Measurements from ENCODE around the gene PKNOX1.
A peak's percentile ranks its signal among the peaks of the same experiment; 100 is the strongest.

Gene PKNOX1

DNA sequence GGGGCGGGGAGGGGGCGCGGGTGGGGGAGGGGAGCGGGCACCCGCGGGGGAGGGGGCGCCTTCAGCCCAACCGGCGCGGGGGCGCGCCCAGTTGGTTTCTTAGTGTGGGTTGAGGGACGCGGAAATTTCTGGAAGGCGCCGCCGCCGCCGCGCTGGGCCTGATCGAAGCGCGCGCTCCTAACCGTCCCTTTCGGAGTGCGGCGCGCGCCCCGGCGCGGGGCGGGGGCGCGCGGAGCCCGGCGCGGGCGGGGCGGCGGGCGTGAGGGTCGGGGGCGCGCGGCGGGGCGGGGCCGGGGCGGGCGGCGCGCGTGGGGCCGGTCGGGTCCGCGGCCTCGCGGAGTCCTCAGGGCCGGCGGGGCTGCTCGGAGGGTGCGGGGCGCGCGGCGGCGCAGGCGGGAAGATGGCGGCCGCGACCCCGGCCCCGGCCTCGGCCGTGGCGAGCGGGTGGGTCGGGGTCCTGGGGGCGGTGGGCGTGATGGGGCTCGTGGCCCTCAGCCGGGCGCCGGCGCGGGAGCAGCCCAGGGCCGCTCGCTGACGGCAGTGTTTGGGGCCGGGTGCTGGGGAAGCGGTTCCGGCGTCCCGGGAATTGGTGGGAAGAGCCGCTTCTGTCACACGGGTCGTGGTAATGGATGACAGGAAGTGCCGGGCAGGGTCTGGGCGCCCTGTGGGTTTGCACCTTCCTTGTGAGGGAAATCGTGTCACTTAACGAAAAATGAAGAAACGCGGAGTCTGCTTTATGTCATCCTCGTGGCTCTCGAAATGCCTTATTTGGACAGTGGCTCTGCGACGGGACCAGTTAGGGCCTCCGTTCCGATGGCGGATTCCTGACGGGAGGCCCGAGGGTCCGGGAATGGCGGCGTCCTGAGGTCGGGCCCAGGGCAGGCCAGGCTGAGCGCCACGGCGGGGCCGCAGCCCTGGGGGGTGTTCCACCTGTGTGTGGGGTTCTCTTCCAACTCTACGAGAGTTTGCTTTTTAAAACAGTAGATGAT is 764 bp downstream of the PKNOX1 start:
- Histone ChIP-seq H3K27me3 (ENCODE audit: control insufficient read depth in 1 of 2, insufficient read depth in 2 of 2, low read length in 2 of 2) (no peaks in the 10 kb centered on the region), H3K9ac (ENCODE audit: low read length in 2 of 2) (peak overlapping the region; percentile 83 to 85), H3K36me3 (ENCODE audit: control insufficient read depth in 2 of 2, insufficient read depth in 2 of 2, low read length in 2 of 2) (peaks cover 0 to 5% of the 10 kb centered on the region in 2 donors), H3K4me3 (ENCODE audit: low read length in 2 of 2) (peak overlapping the region; percentile 75 to 82), H3K27ac (ENCODE audit: low read length) (peak overlapping the region; percentile 97), H3K9me3 (ENCODE audit: control insufficient read depth in 2 of 2, low read length in 2 of 2) (peaks cover 0 to 2% of the 10 kb centered on the region in 2 donors), H3K4me1 (ENCODE audit: control insufficient read depth, insufficient read depth, low read length) (peaks cover 11% of the 10 kb centered on the region)

DNA sequence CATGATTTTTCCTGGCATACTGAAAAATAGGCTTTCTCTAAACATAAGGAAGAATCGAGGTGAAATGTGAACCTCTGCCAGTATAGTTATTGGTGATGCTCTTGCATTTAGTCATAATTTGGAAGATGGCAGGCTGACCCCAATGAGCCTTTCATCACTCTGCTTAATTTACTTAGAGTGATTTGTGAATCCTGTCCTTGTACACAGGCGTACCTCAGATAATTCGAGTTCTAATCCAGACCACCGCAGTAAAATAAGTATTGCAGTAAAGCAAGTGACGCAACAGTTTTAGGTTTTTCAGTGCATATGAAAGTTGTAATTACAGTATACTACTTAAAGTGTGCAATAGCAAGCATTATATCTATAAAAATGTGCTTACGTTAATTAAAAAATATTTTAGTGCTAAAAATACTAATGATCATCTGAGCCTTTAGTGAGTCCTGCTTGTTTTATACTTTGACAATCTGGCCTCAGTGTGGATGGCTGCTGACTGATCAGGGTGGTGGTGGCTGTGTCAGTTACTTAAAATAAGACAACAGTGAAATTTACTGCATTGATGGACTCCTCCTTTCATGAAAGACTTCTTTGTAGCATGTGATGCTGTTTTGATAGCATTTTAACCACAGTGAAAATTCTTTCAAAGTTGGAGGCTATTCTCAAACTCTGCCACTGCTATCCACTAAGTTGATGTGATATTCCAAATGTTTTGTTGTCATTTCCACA is 1.7 kb downstream of the PKNOX1 start:
- Histone ChIP-seq H3K27me3 (ENCODE audit: control insufficient read depth in 1 of 2, insufficient read depth in 2 of 2, low read length in 2 of 2) (no peaks in the 10 kb centered on the region), H3K9me3 (ENCODE audit: control insufficient read depth in 2 of 2, low read length in 2 of 2) (peaks cover 0 to 2% of the 10 kb centered on the region in 2 donors), H3K4me1 (ENCODE audit: control insufficient read depth, insufficient read depth, low read length) (peaks cover 14% of the 10 kb centered on the region), H3K4me3 (ENCODE audit: low read length in 2 of 2) (peak overlapping the region; percentile 75 to 82), H3K27ac (ENCODE audit: low read length) (peak overlapping the region; percentile 97), H3K36me3 (ENCODE audit: control insufficient read depth in 2 of 2, insufficient read depth in 2 of 2, low read length in 2 of 2) (peaks cover 0 to 5% of the 10 kb centered on the region in 2 donors), H3K9ac (ENCODE audit: low read length in 2 of 2) (peak overlapping the region; percentile 83 to 85)

DNA sequence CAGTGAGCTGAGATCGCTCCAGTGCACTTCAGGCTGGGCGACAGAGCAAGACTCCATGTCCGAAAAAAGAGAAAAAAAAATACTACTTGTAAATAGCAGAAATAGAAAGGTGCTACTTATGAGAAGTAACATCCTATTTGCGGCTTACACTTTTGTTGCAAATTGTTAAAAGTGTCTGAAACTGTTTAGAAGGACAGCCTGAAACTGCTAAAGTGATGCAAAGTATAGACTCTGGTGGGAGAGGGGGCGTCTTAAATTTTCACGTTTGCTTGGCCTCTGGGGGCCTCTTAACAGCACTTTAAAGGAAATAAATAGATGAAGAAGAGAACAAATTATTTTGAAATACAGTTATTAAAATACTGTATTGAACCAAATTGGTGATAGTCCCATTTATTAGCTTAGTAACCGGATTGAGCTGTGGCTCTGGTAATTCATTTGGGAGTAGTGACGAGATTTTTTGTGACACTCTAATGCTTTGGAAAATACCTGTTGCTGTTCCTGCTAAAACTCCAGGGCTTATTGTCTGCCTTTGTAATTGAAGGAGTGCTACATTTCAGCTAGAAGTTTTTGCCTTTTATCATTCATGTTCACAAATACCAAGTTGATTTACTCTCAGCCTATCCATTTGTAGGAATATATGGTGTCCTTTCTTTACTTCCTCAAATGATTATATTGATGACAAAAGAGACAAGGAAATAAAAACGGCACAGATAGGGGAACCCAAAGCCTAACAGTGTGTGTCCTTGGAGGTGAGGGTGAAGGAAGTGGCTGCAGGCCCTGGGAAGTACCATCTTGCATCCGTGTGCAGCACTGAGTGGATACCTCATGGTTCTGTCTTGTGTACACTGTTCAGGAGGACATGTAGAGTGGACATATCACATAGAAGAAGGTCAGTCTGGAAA is 6.2 kb downstream of the PKNOX1 start:
- H3K36me3 ChIP-seq (ENCODE audit: control insufficient read depth in 2 of 2, insufficient read depth in 2 of 2, low read length in 2 of 2), result peaks cover 0 to 5% of the 10 kb centered on the region in 2 donors
- no peaks in the 10 kb centered on the region for H3K27me3 ChIP-seq (ENCODE audit: control insufficient read depth in 1 of 2, insufficient read depth in 2 of 2, low read length in 2 of 2)
- no peak overlapping the region for H3K9ac ChIP-seq (ENCODE audit: low read length in 2 of 2)
- no peak overlapping the region for H3K27ac ChIP-seq (ENCODE audit: low read length)
- H3K4me1 ChIP-seq (ENCODE audit: control insufficient read depth, insufficient read depth, low read length), result peaks cover 12% of the 10 kb centered on the region
- H3K4me3 ChIP-seq (ENCODE audit: low read length in 2 of 2), result no peak overlapping the region
- H3K9me3 ChIP-seq (ENCODE audit: control insufficient read depth in 2 of 2, low read length in 2 of 2), result peaks cover 0 to 2% of the 10 kb centered on the region in 2 donors

DNA sequence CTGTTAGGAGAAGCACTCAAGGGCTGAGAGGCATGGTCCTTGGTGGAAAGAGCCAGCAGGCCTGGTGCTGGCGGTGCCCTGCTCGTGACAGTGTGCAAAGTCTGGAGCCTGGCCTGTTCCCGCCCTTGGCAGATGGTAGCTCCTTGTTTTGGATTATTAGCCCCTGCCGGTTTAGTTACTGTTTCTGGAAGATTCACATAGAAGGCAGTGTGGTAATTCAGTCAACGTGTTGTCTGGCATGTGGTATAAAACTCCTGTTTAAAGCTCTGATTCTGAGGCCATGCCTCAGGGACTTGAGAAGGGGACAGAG is 6.8 kb downstream of the PKNOX1 start:
- Histone ChIP-seq H3K36me3 (ENCODE audit: control insufficient read depth in 2 of 2, insufficient read depth in 2 of 2, low read length in 2 of 2) (peaks cover 0 to 5% of the 10 kb centered on the region in 2 donors), H3K27ac (ENCODE audit: low read length) (no peak overlapping the region), H3K4me3 (ENCODE audit: low read length in 2 of 2) (no peak overlapping the region), H3K4me1 (ENCODE audit: control insufficient read depth, insufficient read depth, low read length) (peaks cover 11% of the 10 kb centered on the region), H3K9ac (ENCODE audit: low read length in 2 of 2) (no peak overlapping the region), H3K9me3 (ENCODE audit: control insufficient read depth in 2 of 2, low read length in 2 of 2) (peaks cover 0 to 2% of the 10 kb centered on the region in 2 donors), H3K27me3 (ENCODE audit: control insufficient read depth in 1 of 2, insufficient read depth in 2 of 2, low read length in 2 of 2) (no peaks in the 10 kb centered on the region)

DNA sequence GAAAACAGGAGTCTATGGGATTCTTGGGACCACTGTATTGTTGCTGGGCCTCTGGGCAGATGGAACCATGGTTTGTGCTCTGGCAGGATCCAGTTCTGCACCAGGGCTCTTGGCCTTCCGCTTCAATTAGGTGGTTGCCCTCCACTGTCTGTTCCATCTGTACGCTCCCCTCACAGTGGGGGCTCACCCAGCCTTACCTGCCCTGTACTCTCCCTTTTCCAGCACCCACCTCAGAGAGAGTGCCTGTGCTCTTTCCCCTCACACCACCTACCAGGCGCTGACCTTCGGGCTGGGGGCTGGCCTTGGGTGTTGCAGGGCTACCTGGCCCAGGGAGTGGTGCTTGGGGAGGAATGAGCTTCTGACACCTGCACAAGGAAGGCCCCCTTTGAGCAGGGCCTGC is 7.5 kb downstream of the PKNOX1 start:
- Histone ChIP-seq H3K27ac (ENCODE audit: low read length) (no peak overlapping the region), H3K4me1 (ENCODE audit: control insufficient read depth, insufficient read depth, low read length) (peaks cover 6% of the 10 kb centered on the region), H3K4me3 (ENCODE audit: low read length in 2 of 2) (no peak overlapping the region), H3K36me3 (ENCODE audit: control insufficient read depth in 2 of 2, insufficient read depth in 2 of 2, low read length in 2 of 2) (peaks cover 0 to 4% of the 10 kb centered on the region in 2 donors), H3K27me3 (ENCODE audit: control insufficient read depth in 1 of 2, insufficient read depth in 2 of 2, low read length in 2 of 2) (no peaks in the 10 kb centered on the region), H3K9ac (ENCODE audit: low read length in 2 of 2) (no peak overlapping the region), H3K9me3 (ENCODE audit: control insufficient read depth in 2 of 2, low read length in 2 of 2) (peaks cover 0 to 2% of the 10 kb centered on the region in 2 donors)

DNA sequence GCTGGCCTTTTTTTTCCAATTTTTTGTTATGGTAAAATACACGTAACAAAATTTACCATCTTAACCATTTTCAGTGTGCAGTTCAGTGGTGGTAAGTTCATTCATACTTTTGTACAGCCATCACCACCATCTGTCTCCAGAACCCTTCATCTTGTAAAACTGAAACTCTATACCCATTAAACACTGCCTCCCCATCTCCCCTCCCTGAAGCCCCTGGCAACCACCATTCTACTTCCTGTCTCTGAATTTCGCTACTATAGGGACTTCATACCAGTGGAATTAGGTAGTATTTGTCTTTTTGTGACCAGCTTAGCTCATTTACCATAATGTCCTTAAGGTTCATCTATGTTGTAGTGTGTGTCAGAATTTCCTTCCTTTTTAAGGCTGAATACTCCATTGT is 8.7 kb downstream of the PKNOX1 start:
- Histone ChIP-seq H3K4me3 (ENCODE audit: low read length in 2 of 2) (no peak overlapping the region), H3K27me3 (ENCODE audit: control insufficient read depth in 1 of 2, insufficient read depth in 2 of 2, low read length in 2 of 2) (no peaks in the 10 kb centered on the region), H3K27ac (ENCODE audit: low read length) (no peak overlapping the region), H3K36me3 (ENCODE audit: control insufficient read depth in 2 of 2, insufficient read depth in 2 of 2, low read length in 2 of 2) (no peaks in the 10 kb centered on the region), H3K9me3 (ENCODE audit: control insufficient read depth in 2 of 2, low read length in 2 of 2) (no peaks in the 10 kb centered on the region), H3K4me1 (ENCODE audit: control insufficient read depth, insufficient read depth, low read length) (peaks cover 6% of the 10 kb centered on the region), H3K9ac (ENCODE audit: low read length in 2 of 2) (no peak overlapping the region)

DNA sequence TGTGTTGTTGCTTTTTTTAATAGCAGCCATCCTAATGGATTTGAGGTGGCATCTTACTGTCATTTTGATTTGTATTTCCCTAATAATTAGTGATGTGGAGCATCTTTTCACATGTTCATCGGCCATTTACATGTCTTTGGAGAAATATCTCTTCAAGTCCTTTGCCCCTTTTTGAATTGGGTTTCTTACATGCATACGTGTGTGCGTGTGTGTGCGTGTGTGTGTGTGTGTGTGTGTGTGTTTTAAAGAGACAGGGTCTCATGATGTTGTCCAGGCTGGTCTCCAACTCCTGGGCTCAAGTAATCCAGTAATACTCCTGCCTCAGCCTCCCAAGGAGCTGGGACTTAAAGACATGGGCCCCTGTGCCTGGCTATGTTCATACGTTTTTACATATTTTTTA is 9.5 kb downstream of the PKNOX1 start:
- no peaks in the 10 kb centered on the region for H3K9me3 ChIP-seq (ENCODE audit: control insufficient read depth in 2 of 2, low read length in 2 of 2)
- no peak overlapping the region for H3K4me3 ChIP-seq (ENCODE audit: low read length in 2 of 2)
- H3K4me1 ChIP-seq (ENCODE audit: control insufficient read depth, insufficient read depth, low read length), result peaks cover 10% of the 10 kb centered on the region
- H3K9ac ChIP-seq (ENCODE audit: low read length in 2 of 2), result no peak overlapping the region
- no peak overlapping the region for H3K27ac ChIP-seq (ENCODE audit: low read length)
- H3K27me3 ChIP-seq (ENCODE audit: control insufficient read depth in 1 of 2, insufficient read depth in 2 of 2, low read length in 2 of 2), result no peaks in the 10 kb centered on the region
- no peaks in the 10 kb centered on the region for H3K36me3 ChIP-seq (ENCODE audit: control insufficient read depth in 2 of 2, insufficient read depth in 2 of 2, low read length in 2 of 2)

DNA sequence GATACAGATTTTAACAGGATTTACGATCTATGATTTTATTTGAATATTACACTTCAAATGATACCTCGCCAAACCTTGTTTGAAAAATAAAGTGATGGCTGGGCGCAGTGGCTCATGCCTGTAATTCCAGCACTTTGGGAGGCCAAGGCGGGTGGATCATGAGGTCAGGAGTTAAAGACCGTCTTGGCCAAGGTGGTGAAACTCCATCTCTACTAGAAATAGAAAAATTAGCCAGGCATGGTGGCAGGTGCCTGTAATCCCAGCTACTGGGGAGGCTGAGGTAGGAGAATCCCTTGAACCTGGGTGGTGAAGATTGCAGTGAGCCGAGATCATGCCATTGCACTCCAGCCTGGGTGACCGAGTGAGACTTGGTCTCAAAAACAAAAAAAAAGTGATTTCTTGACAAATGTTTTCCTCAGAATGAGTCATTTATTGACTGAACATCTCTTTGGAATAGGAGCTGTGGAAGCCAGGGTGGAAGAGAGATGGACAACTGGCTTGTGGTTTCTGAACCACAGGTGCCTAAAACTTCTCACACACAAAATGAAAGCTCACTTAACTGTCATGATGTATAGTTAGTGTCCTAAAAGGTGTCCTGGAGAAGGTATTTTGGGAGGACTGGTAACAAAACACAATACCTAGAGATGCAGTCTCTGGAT is 11.9 kb downstream of the PKNOX1 start:
- Histone ChIP-seq H3K36me3 (ENCODE audit: control insufficient read depth in 2 of 2, insufficient read depth in 2 of 2, low read length in 2 of 2) (no peaks in the 10 kb centered on the region), H3K27ac (ENCODE audit: low read length) (no peak overlapping the region), H3K9ac (ENCODE audit: low read length in 2 of 2) (no peak overlapping the region), H3K9me3 (ENCODE audit: control insufficient read depth in 2 of 2, low read length in 2 of 2) (no peaks in the 10 kb centered on the region), H3K27me3 (ENCODE audit: control insufficient read depth in 1 of 2, insufficient read depth in 2 of 2, low read length in 2 of 2) (no peaks in the 10 kb centered on the region), H3K4me1 (ENCODE audit: control insufficient read depth, insufficient read depth, low read length) (peaks cover 7% of the 10 kb centered on the region), H3K4me3 (ENCODE audit: low read length in 2 of 2) (no peak overlapping the region)

DNA sequence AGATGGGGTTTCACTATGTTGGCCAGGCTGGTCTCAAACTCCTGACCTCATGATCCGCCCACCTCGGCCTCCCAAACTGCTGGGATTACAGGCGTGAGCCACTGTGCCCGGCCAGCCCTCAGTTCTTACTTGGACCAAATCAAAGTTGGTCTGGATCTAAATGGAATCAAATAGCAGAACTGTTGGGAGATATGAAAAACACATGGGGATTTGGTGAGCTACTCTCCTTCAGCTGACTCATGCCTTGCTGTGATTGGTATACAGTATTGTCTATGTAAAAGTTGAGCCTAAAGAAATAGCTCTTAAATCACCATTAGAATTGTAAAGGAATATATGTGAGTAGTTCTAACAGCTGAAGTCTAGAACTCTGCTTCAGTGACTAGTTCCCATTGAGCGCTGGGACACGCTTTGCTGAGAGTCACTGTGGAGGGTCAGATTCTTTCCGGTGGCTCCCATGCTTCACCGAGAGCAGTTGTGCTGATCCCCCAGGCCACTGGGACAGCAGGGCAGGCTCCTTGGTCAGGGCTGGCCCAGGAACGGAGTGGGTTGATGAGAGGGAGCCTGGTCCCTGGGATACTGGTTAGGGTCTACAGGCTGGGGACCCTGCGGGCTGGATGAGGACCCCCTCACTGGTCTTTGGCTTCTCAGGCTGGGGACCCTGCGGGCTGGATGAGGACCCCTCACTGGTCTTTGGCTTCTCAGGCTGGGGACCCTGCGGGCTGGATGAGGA is 14.0 kb downstream of the PKNOX1 start:
- Histone ChIP-seq H3K9me3 (ENCODE audit: control insufficient read depth in 2 of 2, low read length in 2 of 2) (no peaks in the 10 kb centered on the region), H3K27me3 (ENCODE audit: control insufficient read depth in 1 of 2, insufficient read depth in 2 of 2, low read length in 2 of 2) (no peaks in the 10 kb centered on the region), H3K9ac (ENCODE audit: low read length in 2 of 2) (no peak overlapping the region), H3K4me1 (ENCODE audit: control insufficient read depth, insufficient read depth, low read length) (peaks cover 19% of the 10 kb centered on the region), H3K36me3 (ENCODE audit: control insufficient read depth in 2 of 2, insufficient read depth in 2 of 2, low read length in 2 of 2) (no peaks in the 10 kb centered on the region), H3K4me3 (ENCODE audit: low read length in 2 of 2) (no peak overlapping the region), H3K27ac (ENCODE audit: low read length) (no peak overlapping the region)

All from stomach smooth muscle (tissue), 2 donors.